HEK293 (cell line): ENCODE results near the gene MCM8.
A peak's percentile ranks its signal among the peaks of the same experiment; 100 is the strongest.

Source experiments
- KLF8 ChIP-seq: fragments of 450-650 bp; formaldehyde crosslinking; IDR thresholded peaks from 2 replicates; pipeline ENCODE4 v1.5.1; 2016; ENCODE audit warnings: missing biosample characterization, missing genetic modification characterization
- PBX3 ChIP-seq: sonication (generic); formaldehyde crosslinking; IDR thresholded peaks from 2 replicates; pipeline ENCODE4 v1.8.1; 2022; ENCODE audit warnings: mild to moderate bottlenecking, moderate library complexity, missing genetic modification reagents
- PRDM1 ChIP-seq: fragments of 450-650 bp; formaldehyde crosslinking; IDR thresholded peaks from 2 replicates; pipeline ENCODE4; 2016; ENCODE audit warnings: missing biosample characterization, missing genetic modification characterization
- PRDM4 ChIP-seq: fragments of 450-650 bp; formaldehyde crosslinking; IDR thresholded peaks from 2 replicates; pipeline ENCODE4 v1.5.1; 2017; ENCODE audit warnings: missing biosample characterization, missing genetic modification characterization
- ZBTB17 ChIP-seq: fragments of 450-650 bp; formaldehyde crosslinking; IDR thresholded peaks from 2 replicates; pipeline ENCODE4 v1.5.1; 2016; ENCODE audit warnings: missing biosample characterization, missing genetic modification characterization
- ZBTB48 ChIP-seq: fragments of 450-650 bp; formaldehyde crosslinking; IDR thresholded peaks from 2 replicates; pipeline ENCODE4 v1.5.1; 2016; ENCODE audit warnings: missing biosample characterization, missing genetic modification characterization
- ZNF169 ChIP-seq: fragments of 450-650 bp; formaldehyde crosslinking; IDR thresholded peaks from 2 replicates; pipeline ENCODE4 v1.5.1; 2016; ENCODE audit warnings: missing biosample characterization, missing genetic modification characterization
- ZNF24 ChIP-seq: fragments of 450-650 bp; formaldehyde crosslinking; IDR thresholded peaks from 2 replicates; pipeline ENCODE4 v1.5.1; 2016; ENCODE audit warnings: missing biosample characterization, missing genetic modification characterization
- ZNF280D ChIP-seq: fragments of 450-650 bp; formaldehyde crosslinking; IDR thresholded peaks from 2 replicates; pipeline ENCODE4 v1.5.1; 2016; ENCODE audit warnings: missing biosample characterization, missing genetic modification characterization
- ZNF341 ChIP-seq: fragments of 450-650 bp; formaldehyde crosslinking; IDR thresholded peaks from 2 replicates; pipeline ENCODE4; 2016; ENCODE audit warnings: low read depth, missing biosample characterization, missing genetic modification characterization
- ZNF350 ChIP-seq: fragments of 450-650 bp; formaldehyde crosslinking; IDR thresholded peaks from 2 replicates; pipeline ENCODE4 v1.5.0; 2017; ENCODE audit warnings: missing biosample characterization, mild to moderate bottlenecking, missing genetic modification characterization
- ZNF362 ChIP-seq: fragments of 450-650 bp; formaldehyde crosslinking; IDR thresholded peaks from 2 replicates; pipeline ENCODE4 v1.5.1; 2016; ENCODE audit warnings: missing biosample characterization, missing genetic modification characterization
- ZNF416 ChIP-seq: fragments of 450-650 bp; formaldehyde crosslinking; IDR thresholded peaks from 2 replicates; pipeline ENCODE4 v1.5.1; 2016; ENCODE audit warnings: missing biosample characterization, missing genetic modification characterization
- ZNF473 ChIP-seq: fragments of 450-650 bp; formaldehyde crosslinking; IDR thresholded peaks from 2 replicates; pipeline ENCODE4 v1.5.1; 2017; ENCODE audit warnings: missing biosample characterization, missing genetic modification characterization
- ZNF488 ChIP-seq: fragments of 450-650 bp; formaldehyde crosslinking; IDR thresholded peaks from 2 replicates; pipeline ENCODE4 v1.5.1; 2016; ENCODE audit warnings: missing biosample characterization, missing genetic modification characterization
- ZNF529 ChIP-seq: fragments of 450-650 bp; formaldehyde crosslinking; IDR thresholded peaks from 2 replicates; pipeline ENCODE4 v1.5.1; 2017; ENCODE audit warnings: missing genetic modification characterization, missing biosample characterization; ENCODE audit not compliant: insufficient replicate concordance
- ZNF560 ChIP-seq: fragments of 450-650 bp; formaldehyde crosslinking; IDR thresholded peaks from 2 replicates; pipeline ENCODE4 v1.5.1; 2017; ENCODE audit warnings: missing biosample characterization, missing genetic modification characterization, borderline replicate concordance
- ZNF571 ChIP-seq: fragments of 450-650 bp; formaldehyde crosslinking; IDR thresholded peaks from 2 replicates; pipeline ENCODE4 v1.5.0; 2017; ENCODE audit warnings: missing biosample characterization, missing genetic modification characterization
- ZNF670 ChIP-seq: fragments of 450-650 bp; formaldehyde crosslinking; IDR thresholded peaks from 2 replicates; pipeline ENCODE4 v1.5.1; 2016; ENCODE audit warnings: missing biosample characterization, missing genetic modification characterization, low read depth
- ZNF777 ChIP-seq: fragments of 450-650 bp; formaldehyde crosslinking; IDR thresholded peaks from 2 replicates; pipeline ENCODE4 v1.5.1; 2017; ENCODE audit warnings: missing biosample characterization, missing genetic modification characterization, borderline replicate concordance
- ZSCAN23 ChIP-seq: fragments of 450-650 bp; formaldehyde crosslinking; IDR thresholded peaks from 2 replicates; pipeline ENCODE4 v1.5.1; 2016; ENCODE audit warnings: missing biosample characterization, missing genetic modification characterization
- ZXDB ChIP-seq: fragments of 450-650 bp; formaldehyde crosslinking; IDR thresholded peaks from 2 replicates; pipeline ENCODE4 v1.5.1; 2016; ENCODE audit warnings: missing biosample characterization, missing genetic modification characterization
- TF ChIP-seq, protein P1 (sequence below): fragments of 450-650 bp; formaldehyde crosslinking; optimal IDR thresholded peaks from 2 replicates; pipeline ENCODE3; 2016; ENCODE audit warnings: missing biosample characterization, mild to moderate bottlenecking, missing genetic modification characterization
- TF ChIP-seq, protein P2 (sequence below): fragments of 450-650 bp; formaldehyde crosslinking; IDR thresholded peaks from 2 replicates; pipeline ENCODE4 v1.5.1; 2016; ENCODE audit warnings: missing biosample characterization, missing genetic modification characterization, borderline replicate concordance
- TF ChIP-seq, protein P3 (sequence below): fragments of 450-650 bp; formaldehyde crosslinking; IDR thresholded peaks from 2 replicates; pipeline ENCODE4 v1.5.1; 2017; ENCODE audit warnings: missing biosample characterization, mild to moderate bottlenecking, missing genetic modification characterization, moderate library complexity

MCM8 gene

DNA sequence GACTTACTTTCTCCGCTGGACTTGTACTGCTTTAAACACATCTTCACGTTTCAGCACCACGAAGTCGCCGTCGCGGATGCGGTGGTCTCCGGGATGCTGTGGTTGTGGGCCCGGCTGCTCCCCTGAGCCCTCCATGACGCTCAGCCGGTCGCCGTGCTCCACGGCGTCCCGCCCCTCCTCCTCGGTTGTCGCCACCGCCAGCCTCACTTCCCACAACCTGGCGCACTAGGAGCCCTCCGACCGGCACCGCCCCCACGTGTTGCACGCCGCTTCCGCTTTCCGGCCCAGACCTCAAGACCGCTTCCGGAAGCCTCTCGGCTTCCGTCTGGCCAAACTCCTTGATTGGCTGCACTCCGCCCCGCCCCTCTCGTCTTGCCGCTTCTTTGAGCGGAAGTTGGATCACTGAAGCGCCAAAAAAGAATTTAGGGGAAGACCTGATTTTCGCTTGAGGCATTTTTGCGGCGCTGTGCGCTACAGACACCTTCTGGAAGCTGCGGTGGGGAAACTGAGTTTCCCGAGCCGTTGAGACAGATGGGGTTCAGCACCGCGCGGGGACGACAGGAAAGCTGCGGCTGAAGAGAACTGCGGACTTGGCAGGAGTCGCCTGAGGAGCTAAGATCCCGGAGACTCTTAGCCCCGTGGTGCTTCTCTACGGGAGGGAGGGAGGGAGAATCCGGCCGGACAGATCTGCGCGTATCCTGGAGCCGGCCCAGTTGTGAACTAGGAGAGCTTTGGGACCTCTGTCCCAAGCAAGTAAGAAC is at the start of gene MCM8, which contains the start of gene TRMT6 (continued):
- no peak for TF ChIP-seq ZNF670 (tag by site-specific recombination)
- TF ChIP-seq, protein P1, sequence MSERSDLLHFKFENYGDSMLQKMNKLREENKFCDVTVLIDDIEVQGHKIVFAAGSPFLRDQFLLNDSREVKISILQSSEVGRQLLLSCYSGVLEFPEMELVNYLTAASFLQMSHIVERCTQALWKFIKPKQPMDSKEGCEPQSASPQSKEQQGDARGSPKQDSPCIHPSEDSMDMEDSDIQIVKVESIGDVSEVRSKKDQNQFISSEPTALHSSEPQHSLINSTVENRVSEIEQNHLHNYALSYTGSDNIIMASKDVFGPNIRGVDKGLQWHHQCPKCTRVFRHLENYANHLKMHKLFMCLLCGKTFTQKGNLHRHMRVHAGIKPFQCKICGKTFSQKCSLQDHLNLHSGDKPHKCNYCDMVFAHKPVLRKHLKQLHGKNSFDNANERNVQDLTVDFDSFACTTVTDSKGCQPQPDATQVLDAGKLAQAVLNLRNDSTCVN (tag by site-specific recombination): peak; percentile 8
- TF ChIP-seq ZNF341: peak; percentile 51
- TF ChIP-seq ZNF362 (tag by site-specific recombination): no peak
- no peak for TF ChIP-seq ZNF560
- no peak for TF ChIP-seq ZNF24 (tag by site-specific recombination)
- TF ChIP-seq ZNF280D (tag by site-specific recombination): no peak
- no peak for TF ChIP-seq ZNF416 (tag by site-specific recombination)
- TF ChIP-seq ZNF488 (tag by site-specific recombination): no peak
- TF ChIP-seq ZXDB (tag by site-specific recombination): peak; percentile 38; the same call in 1 of the 2 replicates
- TF ChIP-seq ZNF777 (tag by site-specific recombination): no peak
- TF ChIP-seq KLF8: no peak
- no peak for TF ChIP-seq ZNF169 (tag by site-specific recombination)
- TF ChIP-seq ZBTB48 (tag by site-specific recombination): 0 out of 2 replicates have a peak, but pooled peaks have one; percentile 15
- TF ChIP-seq PBX3 (CRISPR knock-in tag): no peak
- TF ChIP-seq ZNF350: no peak
- TF ChIP-seq ZNF571 (tag by site-specific recombination): no peak
- no peak for TF ChIP-seq ZNF473 (tag by site-specific recombination)
- no peak for TF ChIP-seq ZNF529 (tag by site-specific recombination)
- TF ChIP-seq, protein P2, sequence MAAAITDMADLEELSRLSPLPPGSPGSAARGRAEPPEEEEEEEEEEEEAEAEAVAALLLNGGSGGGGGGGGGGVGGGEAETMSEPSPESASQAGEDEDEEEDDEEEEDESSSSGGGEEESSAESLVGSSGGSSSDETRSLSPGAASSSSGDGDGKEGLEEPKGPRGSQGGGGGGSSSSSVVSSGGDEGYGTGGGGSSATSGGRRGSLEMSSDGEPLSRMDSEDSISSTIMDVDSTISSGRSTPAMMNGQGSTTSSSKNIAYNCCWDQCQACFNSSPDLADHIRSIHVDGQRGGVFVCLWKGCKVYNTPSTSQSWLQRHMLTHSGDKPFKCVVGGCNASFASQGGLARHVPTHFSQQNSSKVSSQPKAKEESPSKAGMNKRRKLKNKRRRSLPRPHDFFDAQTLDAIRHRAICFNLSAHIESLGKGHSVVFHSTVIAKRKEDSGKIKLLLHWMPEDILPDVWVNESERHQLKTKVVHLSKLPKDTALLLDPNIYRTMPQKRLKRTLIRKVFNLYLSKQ (tag by site-specific recombination): no peak
- TF ChIP-seq, protein P3, sequence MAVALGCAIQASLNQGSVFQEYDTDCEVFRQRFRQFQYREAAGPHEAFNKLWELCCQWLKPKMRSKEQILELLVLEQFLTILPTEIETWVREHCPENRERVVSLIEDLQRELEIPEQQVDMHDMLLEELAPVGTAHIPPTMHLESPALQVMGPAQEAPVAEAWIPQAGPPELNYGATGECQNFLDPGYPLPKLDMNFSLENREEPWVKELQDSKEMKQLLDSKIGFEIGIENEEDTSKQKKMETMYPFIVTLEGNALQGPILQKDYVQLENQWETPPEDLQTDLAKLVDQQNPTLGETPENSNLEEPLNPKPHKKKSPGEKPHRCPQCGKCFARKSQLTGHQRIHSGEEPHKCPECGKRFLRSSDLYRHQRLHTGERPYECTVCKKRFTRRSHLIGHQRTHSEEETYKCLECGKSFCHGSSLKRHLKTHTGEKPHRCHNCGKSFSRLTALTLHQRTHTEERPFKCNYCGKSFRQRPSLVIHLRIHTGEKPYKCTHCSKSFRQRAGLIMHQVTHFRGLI (tag by site-specific recombination): no peak
- peak; percentile 39; the same call in 1 of the 2 replicates for TF ChIP-seq ZBTB17 (tag by site-specific recombination)
- no peak for TF ChIP-seq PRDM4
- TF ChIP-seq ZSCAN23: no peak
- no peak for TF ChIP-seq PRDM1 (tag by site-specific recombination)
